Fibroblast of lung (primary cell): ENCODE measurements around the gene CDK4. TPM values are rescaled to one million over a fixed set of nuclear protein-coding genes. Genes with fewer than 3 reads are reported as not detected.

ENCODE experiments used
- DNase-seq, 2 donors: peaks; one replicate each; pipeline versions ENCODE4 v3.0.0 to v3.0.0-alpha.2; 2010; ENCODE audit warnings: low read depth in 2 of 2
- H2AFZ ChIP-seq: 2 replicates; pipeline ENCODE4 v1.5.1; 2012; ENCODE audit warnings: low read length, control low read depth, inconsistent platforms
- H3K27ac ChIP-seq: 2 replicates; pipeline ENCODE4 v1.5.1; 2011; ENCODE audit warnings: low read length, control low read depth; ENCODE audit not compliant: insufficient read depth
- H3K27me3 ChIP-seq: 2 replicates; pipeline ENCODE4 v1.5.1; 2011; ENCODE audit warnings: mild to moderate bottlenecking, low read length; ENCODE audit not compliant: control insufficient read depth, insufficient read depth
- H3K36me3 ChIP-seq: 2 replicates; pipeline ENCODE4 v1.5.1; 2011; ENCODE audit warnings: low read length; ENCODE audit not compliant: control insufficient read depth, insufficient read depth
- H3K4me1 ChIP-seq: 2 replicates; pipeline ENCODE4 v1.5.1; 2011; ENCODE audit warnings: low read length; ENCODE audit not compliant: control insufficient read depth, insufficient read depth; ENCODE audit errors: extremely low read depth
- H3K4me2 ChIP-seq: 2 replicates; pipeline ENCODE4 v1.5.1; 2011; ENCODE audit warnings: low read length, control low read depth; ENCODE audit not compliant: insufficient read depth; ENCODE audit errors: extremely low read depth
- H3K4me3 ChIP-seq, 4 experiments: fragments of 200-600 bp in 1 of 4; sonication (generic) in 1 of 4; replicated peaks in 1 of 4; 2 replicates each; pipeline ENCODE4 v1.5.1; 2011 to 2016; ENCODE audit warnings: low read length in 4 of 4, low read depth in 3 of 4, mild to moderate bottlenecking in 3 of 4, control low read depth in 2 of 4, inconsistent platforms in 1 of 4, mixed read lengths in 1 of 4; ENCODE audit not compliant: insufficient read depth in 1 of 4; ENCODE audit errors: control extremely low read depth in 1 of 4
- H3K79me2 ChIP-seq: 2 replicates; pipeline ENCODE4 v1.5.1; 2012; ENCODE audit warnings: mild to moderate bottlenecking, low read length, inconsistent platforms; ENCODE audit not compliant: control insufficient read depth, insufficient read depth
- H3K9ac ChIP-seq: 2 replicates; pipeline ENCODE4 v1.5.1; 2011; ENCODE audit warnings: mild to moderate bottlenecking, low read length, control low read depth; ENCODE audit not compliant: insufficient read depth
- H3K9me3 ChIP-seq: 2 replicates; pipeline ENCODE4 v1.5.1; 2012; ENCODE audit warnings: low read depth, low read length; ENCODE audit not compliant: control insufficient read depth, insufficient read depth
- H4K20me1 ChIP-seq: 2 replicates; pipeline ENCODE4 v1.5.1; 2011; ENCODE audit warnings: low read length; ENCODE audit not compliant: control insufficient read depth, insufficient read depth; ENCODE audit errors: extremely low read depth
- CTCF ChIP-seq, 2 donors: IDR thresholded peaks in 1 of 2; conservative IDR thresholded peaks in 1 of 2; 1 replicate in 1 of 2; 2 replicates in 1 of 2; pipeline ENCODE4 v1.5.1; 2011 to 2012; ENCODE audit warnings: low read length in 2 of 2, control low read depth in 1 of 2, inconsistent platforms in 1 of 2, low read depth in 1 of 2, mild to moderate bottlenecking in 1 of 2
- EZH2 ChIP-seq: IDR thresholded peaks from 2 replicates; pipeline ENCODE4 v1.5.1; 2012; ENCODE audit warnings: low read length, control low read depth, mild to moderate bottlenecking; ENCODE audit errors: missing control alignments
- polyA plus RNA-seq, 2 donors: library from polyadenylated mRNA; depleted of rRNA in 1 of 2; stranded (reverse) in 1 of 2; unstranded in 1 of 2; fragments of >200 nt; gene quantifications; 2 replicates each; pipeline ENCODE4 v1.2.1, GENCODE V29; 2011 to 2012; ENCODE audit warnings: missing spikeins in 1 of 2
- total RNA-seq: library from RNA; depleted of rRNA; stranded (reverse); fragments of >200 nt; gene quantifications from 2 replicates; pipeline ENCODE4 v1.2.1, GENCODE V29; 2014

Gene CDK4
- total and polyA plus RNA-seq, 2 donors (not counting 1 experiment from before 2014, with no cell fraction given), result 183 to 233 TPM

- Histone ChIP-seq H3K79me2 (no peaks in the 10 kb centered on the region), H3K4me2 (no peak overlapping the region), H2AFZ (no peak overlapping the region), H3K27ac (no peak overlapping the region), H4K20me1 (no peaks in the 10 kb centered on the region), H3K9me3 (no peaks in the 10 kb centered on the region), H3K27me3 (no peaks in the 10 kb centered on the region), H3K36me3 (no peaks in the 10 kb centered on the region), H3K4me1 (no peaks in the 10 kb centered on the region), H3K4me3 (no peak overlapping the region), H3K9ac (no peak overlapping the region)
- TF ChIP-seq EZH2, result no peak
- TF ChIP-seq CTCF (conservative IDR thresholded peaks at IDR 0.05 in 1 of 2, IDR thresholded peaks at IDR 0.05 in 1 of 2; ENCODE audit: low read depth in 1 of 2, low read length in 2 of 2), result no peak
- no peak for DNase-seq
Observed at GRCh38 chr12:57707250-57707649, 44.9 kb downstream of the CDK4 start.

GRCh38 chr12:57700317-57700716 lies 51.8 kb downstream of the CDK4 start:
- no peak overlapping the region for H3K4me3 ChIP-seq
- H3K27me3 ChIP-seq, result no peaks in the 10 kb centered on the region
- TF ChIP-seq CTCF (conservative IDR thresholded peaks at IDR 0.05 in 1 of 2, IDR thresholded peaks at IDR 0.05 in 1 of 2; ENCODE audit: low read depth in 1 of 2, low read length in 2 of 2) (no peak), EZH2 (no peak)
- H4K20me1 ChIP-seq, result no peaks in the 10 kb centered on the region
- H3K9me3 ChIP-seq, result no peaks in the 10 kb centered on the region
- no peaks in the 10 kb centered on the region for H3K79me2 ChIP-seq
- H3K27ac ChIP-seq, result no peak overlapping the region
- no peaks in the 10 kb centered on the region for H3K4me1 ChIP-seq
- no peak overlapping the region for H2AFZ ChIP-seq
- peaks cover 6% of the 10 kb centered on the region for H3K36me3 ChIP-seq
- H3K9ac ChIP-seq, result no peak overlapping the region
- DNase-seq, result no peak
- H3K4me2 ChIP-seq, result no peak overlapping the region

- H3K4me2 ChIP-seq, result no peak overlapping the region
- H2AFZ ChIP-seq, result no peak overlapping the region
- no peaks in the 10 kb centered on the region for H4K20me1 ChIP-seq
- H3K4me1 ChIP-seq, result peaks cover 2% of the 10 kb centered on the region
- DNase-seq, result no peak
- H3K9me3 ChIP-seq, result no peaks in the 10 kb centered on the region
- no peaks in the 10 kb centered on the region for H3K27me3 ChIP-seq
- no peak overlapping the region for H3K4me3 ChIP-seq
- no peak overlapping the region for H3K27ac ChIP-seq
- H3K36me3 ChIP-seq, result peaks cover 6% of the 10 kb centered on the region
- H3K79me2 ChIP-seq, result peaks cover 4% of the 10 kb centered on the region
- no peak overlapping the region for H3K9ac ChIP-seq
- no peak for TF ChIP-seq EZH2
- TF ChIP-seq CTCF (conservative IDR thresholded peaks at IDR 0.05 in 1 of 2, IDR thresholded peaks at IDR 0.05 in 1 of 2; ENCODE audit: low read depth in 1 of 2, low read length in 2 of 2), result no peak
Observed at GRCh38 chr12:57698414-57698813, 53.7 kb downstream of the CDK4 start.

Other genes starting within 250 kb of the CDK4 start
- gene DDIT3, start 231.8 kb downstream of the CDK4 start, total RNA-seq, result 249 and 265 TPM in 2 replicates
- 32.5 and 57.8 TPM in 2 replicates for gene DDIT3, start 231.8 kb downstream of the CDK4 start, polyA plus RNA-seq
- 5.1 and 7.1 TPM in 2 replicates for gene MBD6, start 229.5 kb downstream of the CDK4 start, total RNA-seq
- gene MBD6, start 229.5 kb downstream of the CDK4 start, polyA plus RNA-seq, result 3.0 and 3.1 TPM in 2 replicates
- gene DCTN2, start 205.1 kb downstream of the CDK4 start, total RNA-seq, result 101 and 108 TPM in 2 replicates
- gene DCTN2, start 205.1 kb downstream of the CDK4 start, polyA plus RNA-seq, result 211 and 229 TPM in 2 replicates
- 0.51 and 1.3 TPM in 2 replicates for gene KIF5A, start 202.3 kb downstream of the CDK4 start, total RNA-seq
- 0.53 and 0.89 TPM in 2 replicates for gene KIF5A, start 202.3 kb downstream of the CDK4 start, polyA plus RNA-seq
- 9.0 and 11.9 TPM in 2 replicates for gene PIP4K2C, start 161.1 kb downstream of the CDK4 start, total RNA-seq
- gene PIP4K2C, start 161.1 kb downstream of the CDK4 start, polyA plus RNA-seq, result 24.3 and 25.2 TPM in 2 replicates
- gene DTX3, start 147.5 kb downstream of the CDK4 start, total RNA-seq, result 16.4 and 30.4 TPM in 2 replicates
- gene DTX3, start 147.5 kb downstream of the CDK4 start, polyA plus RNA-seq, result 12.1 and 17.3 TPM in 2 replicates
- 34.4 and 40.0 TPM in 2 replicates for gene ARHGEF25, start 140.9 kb downstream of the CDK4 start, total RNA-seq
- gene ARHGEF25, start 140.9 kb downstream of the CDK4 start, polyA plus RNA-seq, result 12.1 and 15.7 TPM in 2 replicates
- 0.51 and 2.3 TPM in 2 replicates for gene B4GALNT1, start 119.1 kb downstream of the CDK4 start, total RNA-seq
- 1.3 and 3.4 TPM in 2 replicates for gene B4GALNT1, start 119.1 kb downstream of the CDK4 start, polyA plus RNA-seq
- 170 and 260 TPM in 2 replicates for gene OS9, start 58.2 kb downstream of the CDK4 start, total RNA-seq
- gene OS9, start 58.2 kb downstream of the CDK4 start, polyA plus RNA-seq, result 274 and 316 TPM in 2 replicates
- gene AGAP2, start 13.6 kb downstream of the CDK4 start, total RNA-seq, result under 0.01 and 0.17 TPM in 2 replicates
- 0.02 and 0.05 TPM in 2 replicates for gene AGAP2, start 13.6 kb downstream of the CDK4 start, polyA plus RNA-seq
- gene TSPAN31, start 7.3 kb downstream of the CDK4 start, total RNA-seq, result 55.7 and 99.6 TPM in 2 replicates
- 42.8 and 53.6 TPM in 2 replicates for gene TSPAN31, start 7.3 kb downstream of the CDK4 start, polyA plus RNA-seq
- 2.6 and 3.8 TPM in 2 replicates for gene MARCHF9, start 2.8 kb upstream of the CDK4 start, total RNA-seq
- 4.8 and 5.6 TPM in 2 replicates for gene MARCHF9, start 2.8 kb upstream of the CDK4 start, polyA plus RNA-seq
- gene CYP27B1, start 14.8 kb upstream of the CDK4 start, total RNA-seq, result under 0.01 and 0.17 TPM in 2 replicates
- 0.26 and 0.29 TPM in 2 replicates for gene CYP27B1, start 14.8 kb upstream of the CDK4 start, polyA plus RNA-seq
- 3.5 and 6.4 TPM in 2 replicates for gene METTL1, start 19.8 kb upstream of the CDK4 start, total RNA-seq
- 16.9 and 28.5 TPM in 2 replicates for gene METTL1, start 19.8 kb upstream of the CDK4 start, polyA plus RNA-seq
- gene EEF1AKMT3, start 20.3 kb upstream of the CDK4 start, total RNA-seq, result 3.9 and 8.9 TPM in 2 replicates
- 6.7 and 11.9 TPM in 2 replicates for gene EEF1AKMT3, start 20.3 kb upstream of the CDK4 start, polyA plus RNA-seq
- 15.5 and 20.3 TPM in 2 replicates for gene TSFM, start 30.5 kb upstream of the CDK4 start, total RNA-seq
- 16.8 and 19.0 TPM in 2 replicates for gene TSFM, start 30.5 kb upstream of the CDK4 start, polyA plus RNA-seq
- 2.8 and 7.1 TPM in 2 replicates for gene AVIL, start 66.4 kb upstream of the CDK4 start, total RNA-seq
- gene AVIL, start 66.4 kb upstream of the CDK4 start, polyA plus RNA-seq, result 1.1 and 2.2 TPM in 2 replicates
- gene CTDSP2, start 94.4 kb upstream of the CDK4 start, total RNA-seq, result 87.8 and 92.0 TPM in 2 replicates
- 199 and 208 TPM in 2 replicates for gene CTDSP2, start 94.4 kb upstream of the CDK4 start, polyA plus RNA-seq
- 8.5 and 9.4 TPM in 2 replicates for gene ATP23, start 189.3 kb upstream of the CDK4 start, total RNA-seq
- gene ATP23, start 189.3 kb upstream of the CDK4 start, polyA plus RNA-seq, result 4.8 and 8.7 TPM in 2 replicates